Measurements from ENCODE around the gene YWHAE. TPM values are rescaled to one million over a fixed set of nuclear protein-coding genes. Genes with fewer than 3 reads are reported as not detected.
"Not testable (repeated sequence)": the region's sequence is repeated elsewhere in the genome, so short reads cannot be mapped to it uniquely, and the experiment has no call there.

The YWHAE gene
- total RNA-seq, 1 donor from 2014 or later, result 393 TPM

DNA sequence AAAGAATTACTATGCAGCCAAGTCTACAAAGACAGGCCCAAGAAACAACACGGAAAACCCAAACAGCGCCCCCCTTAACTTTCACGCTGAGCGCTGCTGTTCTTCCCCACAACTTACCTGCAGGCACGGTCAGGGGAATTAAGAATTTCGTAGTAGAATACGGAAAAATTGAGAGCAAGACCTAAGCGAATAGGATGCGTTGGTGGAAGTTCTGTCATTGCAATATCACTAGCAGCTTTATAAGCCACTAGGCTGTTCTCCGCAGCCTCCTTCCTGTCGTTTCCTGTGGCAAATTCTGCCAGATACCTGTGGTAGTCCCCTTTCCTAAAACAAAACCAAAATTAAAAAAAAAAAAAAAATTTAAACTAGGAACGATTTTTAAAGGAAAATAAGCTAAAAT, 39.0 kb downstream of the YWHAE start:
- Histone ChIP-seq H3K9me3 (no peaks in the 10 kb centered on the region), H3K4me1 (peaks cover 47% of the 10 kb centered on the region), H3K27me3 (no peaks in the 10 kb centered on the region), H3K36me3 (peaks cover 69% of the 10 kb centered on the region), H3K4me3 (no peak overlapping the region), H3K27ac (no peak overlapping the region)
- intact Hi-C loops (cut with DNase I), result loop anchor here (10.0 kb wide), 2 partner anchors 74 to 144 kb away; no protein-coding TSS in a partner anchor
- ATAC-seq (no peak), DNase-seq (no peak)
- TF ChIP-seq, protein P1, sequence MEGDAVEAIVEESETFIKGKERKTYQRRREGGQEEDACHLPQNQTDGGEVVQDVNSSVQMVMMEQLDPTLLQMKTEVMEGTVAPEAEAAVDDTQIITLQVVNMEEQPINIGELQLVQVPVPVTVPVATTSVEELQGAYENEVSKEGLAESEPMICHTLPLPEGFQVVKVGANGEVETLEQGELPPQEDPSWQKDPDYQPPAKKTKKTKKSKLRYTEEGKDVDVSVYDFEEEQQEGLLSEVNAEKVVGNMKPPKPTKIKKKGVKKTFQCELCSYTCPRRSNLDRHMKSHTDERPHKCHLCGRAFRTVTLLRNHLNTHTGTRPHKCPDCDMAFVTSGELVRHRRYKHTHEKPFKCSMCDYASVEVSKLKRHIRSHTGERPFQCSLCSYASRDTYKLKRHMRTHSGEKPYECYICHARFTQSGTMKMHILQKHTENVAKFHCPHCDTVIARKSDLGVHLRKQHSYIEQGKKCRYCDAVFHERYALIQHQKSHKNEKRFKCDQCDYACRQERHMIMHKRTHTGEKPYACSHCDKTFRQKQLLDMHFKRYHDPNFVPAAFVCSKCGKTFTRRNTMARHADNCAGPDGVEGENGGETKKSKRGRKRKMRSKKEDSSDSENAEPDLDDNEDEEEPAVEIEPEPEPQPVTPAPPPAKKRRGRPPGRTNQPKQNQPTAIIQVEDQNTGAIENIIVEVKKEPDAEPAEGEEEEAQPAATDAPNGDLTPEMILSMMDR (IDR thresholded peaks at IDR 0.05), result no peak

- intact Hi-C loops (cut with DNase I), result loop anchor here (10.0 kb wide), 2 partner anchors 74 to 144 kb away; no protein-coding TSS in a partner anchor
- not testable (repeated sequence) for H3K4me3 ChIP-seq, ATAC-seq, H3K27me3 ChIP-seq, H3K27ac ChIP-seq, DNase-seq, H3K9me3 ChIP-seq
- Histone ChIP-seq H3K36me3 (peaks cover 76% of the 10 kb centered on the region), H3K4me1 (peaks cover 40% of the 10 kb centered on the region)
Observed at GRCh38 chr17:1360315-1360714, 39.7 kb downstream of the YWHAE start.

GRCh38 chr17:1354030-1354429, 46.0 kb downstream of the YWHAE start:
- Histone ChIP-seq H3K36me3 (peaks cover 93% of the 10 kb centered on the region), H3K9me3 (no peaks in the 10 kb centered on the region), H3K27me3 (no peaks in the 10 kb centered on the region), H3K4me1 (no peaks in the 10 kb centered on the region), H3K27ac (no peak overlapping the region), H3K4me3 (no peak overlapping the region)
- TF ChIP-seq, protein P1 (IDR thresholded peaks at IDR 0.05), result no peak
- DNase-seq, result no peak
- no peak for ATAC-seq
- intact Hi-C loops (cut with DNase I), result no loop called here

DNA sequence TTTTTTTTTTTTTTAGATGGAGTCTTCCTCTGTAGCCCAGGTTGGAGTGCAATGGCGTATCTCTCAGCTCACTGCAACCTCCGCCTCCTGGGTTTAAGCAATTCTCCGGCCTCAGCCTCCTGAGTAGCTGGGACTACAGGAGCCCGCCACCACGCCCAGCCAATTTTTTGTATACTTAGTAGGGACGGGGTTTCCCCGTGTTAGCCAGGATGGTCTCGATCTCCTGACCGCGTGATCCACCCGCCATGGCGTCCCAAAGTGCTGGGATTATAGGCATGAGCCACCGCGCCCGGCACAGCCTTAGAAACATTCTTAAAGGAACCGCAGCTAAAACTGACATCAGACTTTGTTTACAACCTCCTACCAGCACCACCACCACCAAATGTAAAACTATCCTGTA, 47.5 kb downstream of the YWHAE start:
- H3K27ac ChIP-seq; intact Hi-C loops (cut with DNase I); H3K9me3 ChIP-seq; ATAC-seq; H3K27me3 ChIP-seq; H3K4me3 ChIP-seq; H3K4me1 ChIP-seq; DNase-seq: not testable (repeated sequence)
- peaks cover 86% of the 10 kb centered on the region for H3K36me3 ChIP-seq

GRCh38 chr17:1351971-1352370, 48.1 kb downstream of the YWHAE start:
- H3K4me3 ChIP-seq, result no peak overlapping the region
- intact Hi-C loops (cut with DNase I), result no loop called here
- ATAC-seq, result no peak

DNA sequence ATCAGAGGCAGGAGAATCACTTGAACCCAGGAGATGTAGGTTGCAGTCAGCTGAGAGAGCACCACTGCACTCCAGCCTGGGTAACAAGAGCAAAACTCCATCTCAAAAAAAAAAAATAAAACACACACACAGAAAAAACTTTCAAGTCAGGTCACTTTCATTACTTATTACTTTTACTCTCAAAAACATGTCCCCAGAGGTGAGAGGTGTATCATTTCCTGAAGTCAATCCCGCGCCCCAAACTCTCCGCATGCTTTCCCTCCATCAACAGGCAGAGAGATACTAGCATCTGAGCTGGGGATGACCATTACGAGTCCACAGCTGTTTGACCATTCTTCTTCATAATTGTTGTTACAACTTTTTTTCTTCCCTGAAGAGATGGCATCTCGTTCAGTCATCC, 48.7 kb downstream of the YWHAE start:
- Histone ChIP-seq H3K9me3 (no peaks in the 10 kb centered on the region), H3K27ac (no peak overlapping the region), H3K36me3 (peaks cover 84% of the 10 kb centered on the region), H3K27me3 (no peaks in the 10 kb centered on the region), H3K4me1 (peaks cover 7% of the 10 kb centered on the region), H3K4me3 (no peak overlapping the region)
- TF ChIP-seq, protein P1 (IDR thresholded peaks at IDR 0.05), result no peak
- DNase-seq (no peak), ATAC-seq (no peak)
- intact Hi-C loops (cut with DNase I), result no loop called here

More at GRCh38 chr17:1351971-1352370, 48.1 kb downstream of the YWHAE start:
- Histone ChIP-seq H3K4me1 (peaks cover 7% of the 10 kb centered on the region), H3K27me3 (no peaks in the 10 kb centered on the region), H3K9me3 (no peaks in the 10 kb centered on the region), H3K36me3 (peaks cover 84% of the 10 kb centered on the region), H3K27ac (no peak overlapping the region)
- TF ChIP-seq, protein P1 (IDR thresholded peaks at IDR 0.05), result no peak
- DNase-seq, result no peak
